ENCODE data around the gene CRACDL.

Gene CRACDL

GRCh38 chr2:98907966-98908905 is 27.8 kb downstream of the CRACDL start:
- DNase-seq (ENCODE audit: low read depth): no peak
- TF ChIP-seq CTCF (IDR thresholded peaks at IDR 0.05; ENCODE audit: control insufficient read depth, extremely low read depth, insufficient read depth): no peak
- H3K4me3 ChIP-seq (ENCODE audit: low read depth, low read length): no peak overlapping the region

GRCh38 chr2:98907385-98907784 is 28.6 kb downstream of the CRACDL start:
- no peak overlapping the region for H3K4me3 ChIP-seq (ENCODE audit: low read depth, low read length)
- DNase-seq (ENCODE audit: low read depth): no peak
- no peak for TF ChIP-seq CTCF (IDR thresholded peaks at IDR 0.05; ENCODE audit: control insufficient read depth, extremely low read depth, insufficient read depth)

- no peak for TF ChIP-seq CTCF (IDR thresholded peaks at IDR 0.05; ENCODE audit: control insufficient read depth, extremely low read depth, insufficient read depth)
- H3K4me3 ChIP-seq (ENCODE audit: low read depth, low read length): no peak overlapping the region
- DNase-seq (ENCODE audit: low read depth): no peak
Observed at GRCh38 chr2:98903767-98904485, 32.1 kb downstream of the CRACDL start.

GRCh38 chr2:98903064-98903355 is 33.0 kb downstream of the CRACDL start:
- H3K4me3 ChIP-seq (ENCODE audit: low read depth, low read length): no peak overlapping the region
- DNase-seq (ENCODE audit: low read depth): no peak
- no peak for TF ChIP-seq CTCF (IDR thresholded peaks at IDR 0.05; ENCODE audit: control insufficient read depth, extremely low read depth, insufficient read depth)

GRCh38 chr2:98902209-98903063 is 33.6 kb downstream of the CRACDL start:
- no peak for TF ChIP-seq CTCF (IDR thresholded peaks at IDR 0.05; ENCODE audit: control insufficient read depth, extremely low read depth, insufficient read depth)
- DNase-seq (ENCODE audit: low read depth): no peak

GRCh38 chr2:98901702-98902101 is 34.3 kb downstream of the CRACDL start:
- no peak overlapping the region for H3K4me3 ChIP-seq (ENCODE audit: low read depth, low read length)
- DNase-seq (ENCODE audit: low read depth): no peak
- TF ChIP-seq CTCF (IDR thresholded peaks at IDR 0.05; ENCODE audit: control insufficient read depth, extremely low read depth, insufficient read depth): no peak

More at GRCh38 chr2:98902209-98903063, 33.6 kb downstream of the CRACDL start:
- no peak overlapping the region for H3K4me3 ChIP-seq (ENCODE audit: low read depth, low read length)

Data from LNCaP clone FGC (cell line).